CD14-positive monocyte (primary cell): ENCODE results near the gene LIN7A. TPM values are rescaled to one million over a fixed set of nuclear protein-coding genes. Genes with fewer than 3 reads are reported as not detected.

Source experiments
- DNase-seq, 3 donors: peaks; one replicate each; pipeline ENCODE4 v3.0.0-alpha.2; 2011 to 2022
- H2AFZ ChIP-seq: 2 replicates; pipeline ENCODE4 v1.6.0; 2012; ENCODE audit warnings: mild to moderate bottlenecking, low read depth, low read length, inconsistent platforms; ENCODE audit not compliant: insufficient read depth, poor library complexity, severe bottlenecking
- H3K27ac ChIP-seq, 2 donors: 1 replicate in 1 of 2; 2 replicates in 1 of 2; pipeline ENCODE4 v1.5.1; 2012 to 2013; ENCODE audit warnings: low read length in 2 of 2, control low read depth in 1 of 2, inconsistent platforms in 1 of 2, low read depth in 1 of 2, mild to moderate bottlenecking in 1 of 2
- H3K27me3 ChIP-seq, 2 donors: one replicate each; pipeline versions ENCODE4 v1.6.0 to v1.6.1; 2011 to 2013; ENCODE audit warnings: low read length in 2 of 2; ENCODE audit not compliant: control insufficient read depth in 2 of 2, insufficient read depth in 2 of 2
- H3K36me3 ChIP-seq, 2 donors: replicated peaks in 1 of 2; 1 replicate in 1 of 2; 2 replicates in 1 of 2; pipeline versions ENCODE4 v1.5.1 to v1.6.1; 2012 to 2013; ENCODE audit warnings: low read length in 2 of 2, control low read depth in 1 of 2, inconsistent platforms in 1 of 2, mild to moderate bottlenecking in 1 of 2; ENCODE audit not compliant: insufficient read depth in 2 of 2, control insufficient read depth in 1 of 2
- H3K4me1 ChIP-seq, 2 donors: 1 replicate in 1 of 2; 2 replicates in 1 of 2; pipeline versions ENCODE4 v1.5.1 to v1.6.1; 2012 to 2013; ENCODE audit warnings: low read length in 2 of 2, control low read depth in 1 of 2, inconsistent platforms in 1 of 2, mild to moderate bottlenecking in 1 of 2, moderate library complexity in 1 of 2; ENCODE audit not compliant: insufficient read depth in 2 of 2, control insufficient read depth in 1 of 2
- H3K4me2 ChIP-seq: replicated peaks from 2 replicates; pipeline ENCODE3; 2012; ENCODE audit warnings: low read length, moderate library complexity, mild to moderate bottlenecking; ENCODE audit not compliant: poor library complexity, severe bottlenecking; ENCODE audit errors: extremely low read depth
- H3K4me3 ChIP-seq, 3 experiments: fragments of 200-600 bp in 1 of 3; sonication (generic) in 1 of 3; replicated peaks in 1 of 3; 1 replicate in 2 of 3; 2 replicates in 1 of 3; pipeline ENCODE4 v1.5.1; 2011 to 2013; ENCODE audit warnings: low read length in 3 of 3, mild to moderate bottlenecking in 3 of 3, control low read depth in 2 of 3, low read depth in 2 of 3, inconsistent platforms in 1 of 3, moderate library complexity in 1 of 3
- H3K79me2 ChIP-seq: 2 replicates; pipeline ENCODE4 v1.6.0; 2012; ENCODE audit warnings: mild to moderate bottlenecking, control low read depth, inconsistent platforms, low read length, moderate library complexity; ENCODE audit not compliant: insufficient read depth
- H3K9ac ChIP-seq: 2 replicates; pipeline ENCODE4 v1.6.0; 2017; ENCODE audit warnings: low read length, mild to moderate bottlenecking; ENCODE audit not compliant: insufficient read depth, poor library complexity, severe bottlenecking
- H3K9me3 ChIP-seq, 2 donors: replicated peaks in 1 of 2; 1 replicate in 1 of 2; 2 replicates in 1 of 2; pipeline versions ENCODE4 v1.5.1 to v1.6.1; 2012 to 2013; ENCODE audit warnings: low read length in 2 of 2, control low read depth in 1 of 2; ENCODE audit not compliant: control insufficient read depth in 1 of 2, insufficient read depth in 1 of 2
- H4K20me1 ChIP-seq: 2 replicates; pipeline ENCODE4 v1.6.0; 2012; ENCODE audit warnings: mild to moderate bottlenecking, low read length, control low read depth, moderate library complexity; ENCODE audit not compliant: insufficient read depth
- H3K27ac Mint-ChIP-seq, 7 donors: one replicate each; pipeline ENCODE4 v1.8.0; 2020; ENCODE audit warnings: mild to moderate bottlenecking in 7 of 7, mixed read lengths in 7 of 7, moderate library complexity in 6 of 7, inconsistent platforms in 2 of 7
- H3K27me3 Mint-ChIP-seq, 3 donors: one replicate each; pipeline ENCODE4 v1.8.0; 2021 to 2022; ENCODE audit warnings: low read depth in 3 of 3, mild to moderate bottlenecking in 3 of 3, mixed read lengths in 3 of 3, moderate library complexity in 3 of 3, inconsistent platforms in 1 of 3
- H3K36me3 Mint-ChIP-seq, 2 donors: one replicate each; pipeline ENCODE4 v1.8.0; 2020; ENCODE audit warnings: mixed read lengths in 2 of 2, inconsistent platforms in 1 of 2, mild to moderate bottlenecking in 1 of 2
- H3K4me1 Mint-ChIP-seq: one replicate; pipeline ENCODE4 v1.8.0; 2020; ENCODE audit warnings: mild to moderate bottlenecking, mixed read lengths
- H3K4me3 Mint-ChIP-seq, 2 donors: one replicate each; pipeline ENCODE4 v1.8.0; 2020; ENCODE audit warnings: mild to moderate bottlenecking in 2 of 2, mixed read lengths in 2 of 2, moderate library complexity in 1 of 2
- H3K9me3 Mint-ChIP-seq, 7 donors: one replicate each; pipeline ENCODE4 v1.8.0; 2020 to 2022; ENCODE audit warnings: mixed read lengths in 7 of 7, mild to moderate bottlenecking in 6 of 7, moderate library complexity in 6 of 7, inconsistent platforms in 2 of 7
- CTCF ChIP-seq: fragments of 200-600 bp; IDR thresholded peaks from one replicate; pipeline ENCODE4 v1.8.0; 2022; ENCODE audit warnings: antibody characterized with exemption, mild to moderate bottlenecking
- WGBS: methylation state at CpG from one replicate; pipeline ENCODE4 v1.1.5; 2013; ENCODE audit warnings: missing lambda C conversion rate; ENCODE audit not compliant: insufficient coverage; 5-methylcytosine and 5-hydroxymethylcytosine counted together
- intact Hi-C, 2 donors: fragments of 100-400 bp; cut with micrococcal nuclease; formaldehyde crosslinking; loops; one replicate each; pipeline versions ENCODE4 v1.15.0 to v1.15.1; 2023
- polyA plus RNA-seq, 3 donors: library from polyadenylated mRNA; depleted of rRNA in 1 of 3; unstranded in 2 of 3; stranded (reverse) in 1 of 3; fragments of 300-500 nt in 2 of 3; fragments of >200 nt in 1 of 3; fragmentation: Illumina TruSeq in 2 of 3; gene quantifications; 1 replicate in 2 of 3; 2 replicates in 1 of 3; pipeline ENCODE4 v1.2.3, GENCODE V29; 2012 to 2021

The LIN7A gene
- polyA plus RNA-seq, 3 donors = 8.0 to 16.6 (median 15.2) TPM

DNA sequence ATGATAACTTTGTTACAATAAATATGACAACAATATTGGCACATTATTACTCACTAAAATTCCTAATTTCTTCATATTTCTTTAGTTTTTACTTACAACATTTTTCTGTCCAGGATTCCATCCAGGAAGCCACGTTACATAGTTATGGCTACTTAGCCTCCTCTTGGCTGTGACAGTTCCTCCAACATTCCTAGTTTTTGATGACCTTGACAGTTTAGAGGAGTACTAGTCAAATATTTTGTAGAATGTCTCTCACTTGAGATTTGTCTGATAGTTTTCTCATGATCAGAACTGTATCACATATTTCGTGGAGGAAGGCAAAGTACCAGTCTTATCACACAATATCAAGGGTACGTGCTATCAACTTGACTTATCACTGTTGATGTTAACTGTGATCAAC lies 29.8 kb upstream of the LIN7A start:
- no peaks in the 10 kb centered on the region for H3K4me1 Mint-ChIP-seq
- Histone ChIP-seq H3K79me2 (no peaks in the 10 kb centered on the region), H3K27me3 (no peaks in the 10 kb centered on the region), H3K4me2 (no peak overlapping the region), H3K27ac (no peak overlapping the region), H4K20me1 (no peaks in the 10 kb centered on the region), H3K9me3 (no peaks in the 10 kb centered on the region), H3K4me1 (no peaks in the 10 kb centered on the region), H3K9ac (no peak overlapping the region), H3K36me3 (no peaks in the 10 kb centered on the region), H3K4me3 (no peak overlapping the region), H2AFZ (no peak overlapping the region)
- no peak for TF ChIP-seq CTCF
- H3K4me3 Mint-ChIP-seq = no peak overlapping the region
- H3K27me3 Mint-ChIP-seq = peaks cover 3 to 5% (median 3%) of the 10 kb centered on the region in 3 donors
- H3K27ac Mint-ChIP-seq = no peak overlapping the region
- no peak for DNase-seq
- intact Hi-C loops = no loop called here
- no CpG with 5 or more reads among the region's 3 CpGs for WGBS
- peaks cover 0 to 5% (median 0%) of the 10 kb centered on the region in 7 donors for H3K9me3 Mint-ChIP-seq
- no peaks in the 10 kb centered on the region for H3K36me3 Mint-ChIP-seq

DNA sequence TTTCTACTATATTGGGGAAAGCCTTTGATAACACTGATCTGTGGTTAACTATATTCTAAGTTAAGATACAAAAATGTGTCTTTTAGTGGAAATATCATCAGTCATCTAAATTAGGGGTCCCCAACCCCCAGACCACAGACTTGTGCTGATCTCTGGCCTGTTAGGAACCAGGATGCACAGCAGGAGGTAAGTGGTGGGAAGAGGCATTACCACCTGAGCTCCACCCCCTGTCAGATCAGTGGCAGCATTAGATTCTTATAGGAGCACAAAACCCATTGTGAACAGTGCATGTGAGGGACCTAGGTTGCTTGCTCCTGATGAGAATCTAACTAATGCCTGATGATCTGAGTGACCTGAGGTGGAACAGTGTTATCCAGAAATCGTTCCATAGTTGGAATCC lies 28.3 kb upstream of the LIN7A start:
- Histone ChIP-seq H3K4me2 (no peak overlapping the region), H4K20me1 (no peaks in the 10 kb centered on the region), H3K4me1 (no peaks in the 10 kb centered on the region), H3K79me2 (no peaks in the 10 kb centered on the region), H3K36me3 (no peaks in the 10 kb centered on the region), H2AFZ (no peak overlapping the region), H3K9me3 (no peaks in the 10 kb centered on the region), H3K27ac (no peak overlapping the region), H3K9ac (no peak overlapping the region), H3K4me3 (no peak overlapping the region), H3K27me3 (no peaks in the 10 kb centered on the region)
- no peak overlapping the region for H3K4me3 Mint-ChIP-seq
- H3K36me3 Mint-ChIP-seq = no peaks in the 10 kb centered on the region
- no peak for DNase-seq
- H3K4me1 Mint-ChIP-seq = no peaks in the 10 kb centered on the region
- peaks cover 0 to 5% (median 1%) of the 10 kb centered on the region in 7 donors for H3K9me3 Mint-ChIP-seq
- H3K27me3 Mint-ChIP-seq = peaks cover 3 to 8% (median 3%) of the 10 kb centered on the region in 3 donors
- no peak for TF ChIP-seq CTCF
- intact Hi-C loops = no loop called here
- no peak overlapping the region for H3K27ac Mint-ChIP-seq
- WGBS = no CpG with 5 or more reads among the region's 1 CpG
